ENCODE data around the gene TCFL5. TPM values are rescaled to one million over a fixed set of nuclear protein-coding genes. Genes with fewer than 3 reads are reported as not detected.

Gene TCFL5
- total RNA-seq, 4 donors from 2014 or later: 12.0 to 28.9 (median 13.8) TPM

DNA sequence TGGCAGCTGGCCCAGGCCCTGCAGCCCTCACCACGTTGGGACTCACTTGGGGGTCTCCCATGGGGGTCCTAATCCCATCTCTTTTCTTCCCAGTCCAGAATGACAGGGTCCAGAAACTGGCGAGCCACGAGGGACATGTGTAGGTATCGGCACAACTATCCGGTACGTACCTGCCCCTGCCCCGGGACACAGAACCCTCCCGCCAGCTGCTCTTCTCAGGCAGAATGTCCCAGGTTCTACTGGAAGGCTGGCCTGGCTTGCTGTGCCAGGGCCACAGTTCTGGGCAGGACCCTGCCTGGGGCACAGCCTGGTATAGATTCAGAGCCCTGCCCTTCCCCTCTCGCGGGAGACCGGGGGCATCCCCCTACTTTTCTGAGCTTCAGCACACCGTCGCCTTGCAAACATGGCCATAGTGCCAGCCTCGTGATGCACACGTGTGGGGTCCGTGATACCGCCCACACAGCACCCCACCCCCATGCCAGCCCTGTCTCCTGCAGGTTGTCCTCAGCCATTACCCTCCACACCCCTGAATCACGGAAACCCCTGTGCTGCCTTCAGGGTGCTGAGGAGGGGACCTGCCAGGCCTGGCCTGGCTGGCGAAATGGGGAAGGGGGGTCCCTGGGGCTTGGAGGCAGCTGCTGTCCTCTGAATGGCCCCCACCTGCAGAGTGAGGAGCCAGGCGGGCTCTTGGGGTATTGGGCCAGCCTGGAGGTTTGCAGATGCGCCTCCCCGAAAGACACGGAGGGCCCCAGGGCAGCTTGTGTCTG, 54.0 kb downstream of the TCFL5 start:
- H3K4me1 ChIP-seq: peaks cover 0 to 41% (median 23%) of the 10 kb centered on the region in 3 donors
- no peaks in the 10 kb centered on the region for H3K9me3 ChIP-seq
- H3K36me3 ChIP-seq: peaks cover 0 to 64% of the 10 kb centered on the region in 2 donors
- H3K4me3 ChIP-seq: no peak overlapping the region
- peak overlapping the region in 1 of 4 donors; percentile 95 for H3K27ac ChIP-seq
- 0 to 71% methylated on average over 1 to 6 of the region's 23 CpGs for WGBS, 2 donors (ENCODE audit: low coverage in 1 of 2)
- ATAC-seq: no peak
- H3K27me3 ChIP-seq: no peaks in the 10 kb centered on the region
- TF ChIP-seq EP300 (IDR thresholded peaks at IDR 0.05) (no peak), POLR2AphosphoS5 (IDR thresholded peaks at IDR 0.05) (no peak), POLR2A (IDR thresholded peaks at IDR 0.05) (no peak)
- TF ChIP-seq, protein P1, sequence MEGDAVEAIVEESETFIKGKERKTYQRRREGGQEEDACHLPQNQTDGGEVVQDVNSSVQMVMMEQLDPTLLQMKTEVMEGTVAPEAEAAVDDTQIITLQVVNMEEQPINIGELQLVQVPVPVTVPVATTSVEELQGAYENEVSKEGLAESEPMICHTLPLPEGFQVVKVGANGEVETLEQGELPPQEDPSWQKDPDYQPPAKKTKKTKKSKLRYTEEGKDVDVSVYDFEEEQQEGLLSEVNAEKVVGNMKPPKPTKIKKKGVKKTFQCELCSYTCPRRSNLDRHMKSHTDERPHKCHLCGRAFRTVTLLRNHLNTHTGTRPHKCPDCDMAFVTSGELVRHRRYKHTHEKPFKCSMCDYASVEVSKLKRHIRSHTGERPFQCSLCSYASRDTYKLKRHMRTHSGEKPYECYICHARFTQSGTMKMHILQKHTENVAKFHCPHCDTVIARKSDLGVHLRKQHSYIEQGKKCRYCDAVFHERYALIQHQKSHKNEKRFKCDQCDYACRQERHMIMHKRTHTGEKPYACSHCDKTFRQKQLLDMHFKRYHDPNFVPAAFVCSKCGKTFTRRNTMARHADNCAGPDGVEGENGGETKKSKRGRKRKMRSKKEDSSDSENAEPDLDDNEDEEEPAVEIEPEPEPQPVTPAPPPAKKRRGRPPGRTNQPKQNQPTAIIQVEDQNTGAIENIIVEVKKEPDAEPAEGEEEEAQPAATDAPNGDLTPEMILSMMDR (IDR thresholded peaks at IDR 0.05): no peak

DNA sequence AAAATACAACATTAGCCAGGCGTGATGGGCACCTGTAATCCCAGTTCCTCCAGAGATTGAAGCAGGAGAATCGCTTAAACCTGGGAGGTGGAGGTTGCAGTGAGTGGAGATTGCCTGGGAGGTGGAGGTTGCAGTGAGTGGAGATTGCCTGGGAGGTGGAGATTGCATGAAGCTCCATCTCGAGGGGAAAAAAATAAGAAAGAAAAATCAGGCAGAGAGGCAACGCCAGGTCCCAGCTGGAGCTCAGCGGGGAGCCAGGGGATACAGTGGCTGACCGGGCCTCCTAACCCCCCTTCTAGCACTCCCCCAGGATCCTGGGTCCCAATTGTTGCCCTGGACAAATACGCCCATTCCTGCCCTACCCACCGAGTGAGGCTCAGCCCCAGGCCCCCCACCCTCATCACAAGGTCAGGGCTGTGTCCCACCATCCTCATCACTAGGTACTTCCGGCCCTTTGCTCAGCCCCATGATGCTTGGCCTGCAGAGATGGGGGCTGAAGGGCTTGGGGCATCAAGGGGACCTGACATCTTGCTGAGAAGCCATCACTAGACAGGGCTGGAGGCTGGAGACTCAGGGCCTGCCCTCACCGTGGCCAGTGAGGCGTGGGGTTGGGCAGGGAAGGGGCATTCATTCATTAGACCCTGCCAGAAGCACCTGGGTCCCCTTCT, 55.1 kb downstream of the TCFL5 start:
- 54 to 100% methylated on average over 1 to 7 of the region's 11 CpGs for WGBS, 2 donors (ENCODE audit: low coverage in 1 of 2)
- no peak for ATAC-seq
- H3K27ac ChIP-seq: peak overlapping the region in 2 of 4 donors; percentile 90 to 95
- H3K4me1 ChIP-seq: peaks cover 0 to 41% (median 23%) of the 10 kb centered on the region in 3 donors
- H3K36me3 ChIP-seq: peaks cover 0 to 53% of the 10 kb centered on the region in 2 donors
- H3K27me3 ChIP-seq: no peaks in the 10 kb centered on the region
- H3K4me3 ChIP-seq: peak overlapping the region in 1 of 2 donors; percentile 88
- TF ChIP-seq EP300 (IDR thresholded peaks at IDR 0.05): no peak
- no peak for TF ChIP-seq POLR2A (IDR thresholded peaks at IDR 0.05)
- TF ChIP-seq, protein P1 (IDR thresholded peaks at IDR 0.05): no peak
- TF ChIP-seq POLR2AphosphoS5 (IDR thresholded peaks at IDR 0.05): no peak
- H3K9me3 ChIP-seq: no peaks in the 10 kb centered on the region

- Histone ChIP-seq H3K27me3 (no peaks in the 10 kb centered on the region), H3K9me3 (no peaks in the 10 kb centered on the region), H3K4me1 (peaks cover 0 to 41% (median 23%) of the 10 kb centered on the region in 3 donors), H3K27ac (peak overlapping the region; percentile 2 to 95 (median 88)), H3K36me3 (peaks cover 0 to 52% of the 10 kb centered on the region in 2 donors), H3K4me3 (peak overlapping the region; percentile 66 to 88)
- ATAC-seq: peak; percentile 29
- TF ChIP-seq EP300 (IDR thresholded peaks at IDR 0.05) (no peak), POLR2AphosphoS5 (IDR thresholded peaks at IDR 0.05) (no peak), POLR2A (IDR thresholded peaks at IDR 0.05) (no peak)
- TF ChIP-seq, protein P1 (IDR thresholded peaks at IDR 0.05): no peak
- WGBS, 2 donors (ENCODE audit: low coverage in 1 of 2): 63% methylated on average over 2 of the region's 25 CpGs; no CpG with 5 or more reads in 1 of the 2 donors
These were observed 55.8 kb downstream of the TCFL5 start for GRCh38 chr20:62805711-62806382.

- TF ChIP-seq, protein P1 (IDR thresholded peaks at IDR 0.05): peak in 1 of 4 experiments; percentile 14
- TF ChIP-seq POLR2AphosphoS5 (IDR thresholded peaks at IDR 0.05) (no peak), EP300 (IDR thresholded peaks at IDR 0.05) (no peak)
- ATAC-seq: peak; percentile 30
- Histone ChIP-seq H3K27ac (peak overlapping the region; percentile 54 to 95 (median 88)), H3K4me3 (peak overlapping the region; percentile 66 to 88), H3K27me3 (no peaks in the 10 kb centered on the region), H3K36me3 (peaks cover 0 to 52% of the 10 kb centered on the region in 2 donors), H3K9me3 (no peaks in the 10 kb centered on the region), H3K4me1 (peaks cover 0 to 41% (median 23%) of the 10 kb centered on the region in 3 donors)
- WGBS, 2 donors (ENCODE audit: low coverage in 1 of 2): no CpG with 5 or more reads among the region's 58 CpGs
These were observed 56.4 kb downstream of the TCFL5 start for GRCh38 chr20:62805155-62805710.
